GM11168 (cell line): ENCODE results near the gene ZNF718.
"Not testable (repeated sequence)": the region's sequence is repeated elsewhere in the genome, so short reads cannot be mapped to it uniquely, and the experiment has no call there.

Source experiments
- in situ Hi-C: fragments of 300-500 bp; cut with MboI; formaldehyde crosslinking; loops from one replicate; pipeline ENCODE4 v1.12.0; 2022; ENCODE audit warnings: low sequenced_read_pairs; ENCODE audit not compliant: unreplicated experiment

ZNF718 gene

DNA sequence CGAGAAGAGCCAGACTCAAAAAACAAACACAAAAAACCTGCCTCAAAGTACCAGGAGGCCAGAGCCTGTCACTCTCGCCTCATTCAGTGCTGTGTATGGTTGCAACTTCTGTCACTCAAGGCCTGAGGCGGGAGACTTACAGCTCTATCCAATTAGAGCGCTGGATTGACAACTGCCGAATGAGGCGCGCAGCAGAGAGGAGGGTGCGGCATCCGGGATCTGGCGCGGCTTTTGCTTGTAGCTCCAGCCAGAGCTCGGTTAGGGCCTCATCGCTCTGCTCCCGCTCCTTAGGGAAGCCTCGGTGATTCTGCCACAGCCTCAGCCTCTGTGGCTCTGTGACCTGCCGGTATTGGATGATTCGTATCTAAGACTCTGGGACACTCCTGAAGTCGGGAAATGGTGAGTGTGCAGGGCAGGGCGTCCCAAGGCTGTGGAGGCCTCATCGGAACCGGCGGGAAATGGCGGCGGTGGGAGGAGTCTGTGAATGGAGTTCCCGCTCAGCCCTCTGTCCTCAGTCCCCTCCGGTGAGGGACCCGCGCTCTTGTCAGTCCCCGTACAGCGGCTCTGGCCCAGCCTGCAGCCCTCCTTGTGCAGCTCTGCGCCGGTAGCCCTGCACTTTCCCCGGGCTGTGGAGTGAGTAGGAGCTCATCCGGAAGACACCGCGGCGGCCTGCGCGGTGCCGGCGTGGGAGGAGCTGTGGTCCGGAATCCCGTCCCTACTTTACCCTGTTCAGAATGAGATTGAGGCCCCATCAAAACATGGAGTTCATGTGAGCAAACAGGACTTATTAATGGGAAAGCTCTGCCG, at the start of gene ZNF718:
Gene ZNF718, plus strand, starts transcription at position 227 of the 807 bp plus-strand sequence. Its CDS starts 170 bp downstream, at position 397.
- in situ Hi-C loops, result no loop called here

DNA sequence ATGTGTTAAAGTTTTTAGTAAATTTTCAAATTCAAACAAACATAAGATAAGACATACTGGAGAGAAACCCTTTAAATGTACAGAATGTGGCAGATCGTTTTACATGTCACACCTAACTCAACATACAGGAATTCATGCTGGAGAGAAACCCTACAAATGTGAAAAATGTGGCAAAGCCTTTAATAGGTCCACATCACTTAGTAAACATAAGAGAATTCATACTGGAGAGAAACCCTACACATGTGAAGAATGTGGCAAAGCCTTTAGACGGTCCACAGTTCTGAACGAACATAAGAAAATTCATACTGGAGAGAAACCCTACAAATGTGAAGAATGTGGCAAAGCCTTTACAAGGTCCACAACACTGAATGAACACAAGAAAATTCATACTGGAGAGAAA, 38.4 kb upstream of the ZNF718 start:
- in situ Hi-C loops, result no loop called here

DNA sequence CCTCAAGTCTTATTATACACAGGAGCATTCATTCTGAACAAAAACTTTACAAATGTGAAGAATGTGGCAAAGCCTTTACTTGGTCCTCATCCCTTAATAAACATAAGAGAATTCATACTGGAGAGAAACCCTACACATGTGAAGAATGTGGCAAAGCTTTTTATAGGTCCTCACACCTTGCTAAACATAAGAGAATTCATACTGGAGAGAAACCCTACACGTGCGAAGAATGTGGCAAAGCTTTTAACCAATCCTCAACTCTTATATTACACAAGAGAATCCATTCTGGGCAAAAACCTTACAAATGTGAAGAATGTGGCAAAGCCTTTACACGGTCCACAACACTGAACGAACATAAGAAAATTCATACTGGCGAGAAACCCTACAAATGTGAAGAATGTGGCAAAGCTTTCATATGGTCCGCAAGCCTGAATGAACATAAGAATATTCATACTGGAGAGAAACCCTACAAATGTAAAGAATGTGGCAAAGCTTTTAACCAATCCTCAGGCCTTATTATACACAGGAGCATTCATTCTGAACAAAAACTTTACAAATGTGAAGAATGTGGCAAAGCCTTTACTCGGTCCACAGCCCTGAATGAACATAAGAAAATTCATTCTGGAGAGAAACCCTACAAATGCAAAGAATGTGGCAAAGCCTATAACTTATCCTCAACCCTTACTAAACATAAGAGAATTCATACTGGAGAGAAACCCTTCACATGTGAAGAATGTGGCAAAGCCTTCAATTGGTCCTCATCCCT, 37.6 kb upstream of the ZNF718 start:
- in situ Hi-C loops, result not testable (repeated sequence)

DNA sequence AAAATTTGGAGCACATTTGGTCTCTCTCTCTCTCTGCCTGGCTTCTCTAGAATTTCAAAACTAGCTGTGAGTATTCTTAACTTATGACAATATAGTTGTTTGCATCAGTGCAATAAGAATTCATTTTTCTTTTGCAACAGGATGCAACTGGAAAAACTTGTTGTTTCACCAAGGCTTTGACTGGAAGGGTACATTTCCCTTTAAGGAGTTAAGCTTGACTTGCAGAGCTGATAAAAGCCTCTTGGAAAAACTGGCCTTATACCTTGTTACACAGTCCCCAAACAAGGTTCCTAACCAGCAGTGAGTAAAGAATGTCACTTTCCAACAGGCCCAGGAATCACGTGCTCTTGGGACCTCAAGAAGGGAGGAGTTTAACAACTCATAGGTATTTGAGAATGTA, 25.9 kb upstream of the ZNF718 start:
- in situ Hi-C loops, result no loop called here

DNA sequence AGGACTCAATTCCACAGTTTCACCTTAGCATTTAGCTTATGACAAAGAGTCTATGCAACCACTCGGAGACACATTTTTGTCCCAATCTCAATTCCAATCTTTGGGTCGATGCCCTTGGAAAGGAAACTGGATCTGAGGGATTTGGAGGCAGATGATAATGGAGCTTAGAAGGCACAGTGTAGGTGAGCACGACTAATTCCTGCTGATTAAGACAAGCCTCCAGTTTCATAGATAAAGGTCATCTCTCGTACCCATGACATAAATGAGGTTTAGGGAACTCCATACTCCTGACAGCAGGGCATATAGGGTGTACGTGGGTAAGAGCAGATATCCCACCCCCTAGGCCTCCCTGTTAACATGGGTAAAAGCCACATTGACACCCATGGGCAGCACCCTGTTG, 24.4 kb upstream of the ZNF718 start:
- in situ Hi-C loops, result no loop called here

DNA sequence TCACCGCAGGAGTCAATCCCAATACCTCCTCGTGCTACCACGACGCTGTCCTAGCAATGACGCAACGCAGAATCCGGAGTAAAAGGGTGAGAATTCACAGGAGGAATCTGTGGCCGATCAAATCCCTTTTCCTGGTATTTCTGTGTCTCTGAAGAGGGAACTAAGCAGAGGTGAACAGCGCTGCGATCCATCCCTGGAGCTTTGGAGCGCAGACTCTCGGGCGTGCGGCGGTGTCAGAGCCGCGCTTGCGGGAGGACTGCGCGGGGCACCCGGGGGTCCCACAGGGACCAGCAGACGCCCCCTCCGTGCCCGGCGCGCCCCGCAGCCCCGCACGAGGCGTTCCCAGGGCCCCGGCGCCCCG, 17.2 kb upstream of the ZNF718 start:
- in situ Hi-C loops, result no loop called here

DNA sequence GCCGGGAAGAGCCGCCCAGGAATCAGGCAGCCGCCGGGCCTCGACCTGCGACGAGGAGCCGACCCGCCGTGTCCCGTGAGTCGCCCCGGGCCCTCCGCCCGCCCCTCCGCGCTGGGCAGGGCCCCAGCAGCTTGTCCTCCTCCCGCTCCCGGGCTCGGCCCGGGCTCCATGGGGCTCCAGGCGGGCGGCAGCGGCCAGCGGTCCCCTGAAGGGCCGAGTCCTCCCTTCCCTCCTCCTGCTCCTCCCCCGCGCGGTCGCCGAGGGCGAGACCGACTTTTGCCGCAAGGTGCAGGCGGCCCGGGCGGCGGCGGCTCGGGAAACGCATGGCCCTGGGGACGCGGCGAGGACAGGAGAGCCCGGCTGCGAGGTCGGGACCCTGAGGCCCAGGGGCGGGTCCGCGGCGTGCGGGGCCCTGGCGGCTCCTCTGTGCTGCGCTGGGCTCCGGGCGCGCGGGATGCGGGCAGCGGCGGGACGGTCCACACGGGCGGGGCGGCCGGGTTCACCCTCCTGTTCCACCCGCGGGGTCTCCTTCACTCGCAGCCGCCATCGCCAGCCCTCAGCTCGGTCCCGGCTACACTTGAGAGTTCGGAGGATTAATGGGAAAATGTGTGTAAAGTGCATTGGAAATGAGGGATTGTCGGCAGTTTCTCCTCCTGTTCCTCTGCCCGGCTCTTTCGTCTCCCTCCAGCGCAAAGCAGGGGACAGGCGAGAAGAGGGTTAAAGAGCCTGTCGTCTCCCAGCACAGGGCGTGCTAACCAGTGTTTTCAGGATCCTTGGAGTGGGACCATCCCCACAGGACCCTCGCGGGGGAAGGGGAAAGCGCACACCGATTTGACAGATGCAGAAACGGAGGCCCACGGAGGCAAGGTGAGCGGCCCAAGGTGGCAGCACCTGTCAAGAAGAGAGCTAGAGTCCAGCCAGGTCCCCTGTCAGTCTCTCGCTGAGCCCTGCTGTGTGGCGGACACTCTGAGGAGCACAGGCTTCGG, 16.6 kb upstream of the ZNF718 start:
- in situ Hi-C loops, result no loop called here

DNA sequence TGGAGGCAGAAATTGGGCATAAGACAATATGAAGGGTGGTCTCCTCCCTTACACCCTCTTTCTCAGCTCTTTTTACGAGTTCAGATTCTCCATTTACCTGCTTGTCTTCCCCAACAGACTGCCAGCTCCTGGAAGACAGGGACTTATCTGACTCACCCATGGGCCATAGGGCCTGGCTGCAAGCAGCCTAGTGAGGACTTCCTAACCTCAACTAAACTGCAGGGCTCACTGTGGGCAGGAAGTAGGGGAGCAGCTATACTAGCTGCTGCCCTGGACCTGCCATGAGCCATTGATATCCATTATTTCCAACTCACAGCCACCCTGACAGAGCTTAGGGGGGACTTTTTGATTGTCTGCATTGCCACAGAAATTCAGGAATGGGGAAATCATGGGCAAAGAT, 11.5 kb upstream of the ZNF718 start:
- in situ Hi-C loops, result no loop called here

DNA sequence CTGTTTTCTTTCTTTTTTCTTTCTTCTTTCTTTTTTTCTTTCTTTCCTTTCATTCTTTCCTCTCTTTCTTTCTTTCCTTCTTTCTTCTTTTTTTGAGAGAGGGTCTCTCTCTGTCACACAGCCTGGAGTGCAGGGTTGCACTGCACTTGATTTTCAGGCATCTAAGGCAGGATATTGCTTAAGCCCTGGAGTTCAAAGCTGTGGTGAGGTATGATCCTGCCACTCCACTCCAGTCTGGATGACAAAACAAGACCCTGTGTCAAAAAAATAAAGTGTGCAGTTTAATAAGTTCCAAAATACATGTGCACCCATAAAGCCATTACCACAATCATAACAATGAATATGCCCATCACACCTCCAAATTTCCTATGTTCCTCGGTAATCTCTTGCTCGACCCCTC, 10.6 kb upstream of the ZNF718 start:
- in situ Hi-C loops, result no loop called here

DNA sequence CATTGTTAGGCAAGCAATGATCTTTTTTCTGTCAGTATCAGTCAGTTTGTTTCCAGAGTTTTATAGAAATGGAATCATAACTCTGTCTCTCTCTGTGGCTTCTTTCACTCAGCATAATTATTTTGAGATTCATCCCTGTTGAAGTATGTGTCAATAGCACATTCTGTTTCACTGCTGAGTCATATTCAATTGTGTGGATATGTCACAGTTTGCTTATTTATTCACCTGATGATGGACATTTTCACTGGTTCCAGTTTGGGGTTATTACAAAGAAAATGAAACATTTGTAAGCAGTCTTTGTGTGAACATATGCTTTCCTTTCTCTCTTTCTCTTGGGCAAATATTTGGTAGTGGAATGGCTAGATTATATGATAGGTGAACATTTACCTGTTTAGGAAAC, 10.2 kb upstream of the ZNF718 start:
- in situ Hi-C loops, result no loop called here

DNA sequence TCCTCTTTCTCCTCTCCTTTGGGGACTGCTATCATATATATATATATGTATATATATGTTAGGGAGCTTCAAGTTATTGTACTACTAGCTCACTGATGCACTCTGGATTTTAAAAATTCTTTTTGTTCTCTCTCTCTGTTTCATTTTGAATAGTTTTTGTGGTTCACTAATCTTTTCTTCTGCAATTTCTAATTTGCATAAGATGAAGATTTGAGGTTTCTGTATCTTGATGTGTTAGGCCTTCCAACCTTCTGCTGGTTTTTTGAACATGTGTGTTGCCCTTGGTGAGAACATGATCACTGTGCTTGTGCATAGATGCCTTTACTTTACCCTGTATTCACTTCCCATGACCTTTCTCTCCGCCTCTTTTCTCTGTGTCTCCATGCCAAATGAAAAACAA, 7.8 kb upstream of the ZNF718 start:
- in situ Hi-C loops, result no loop called here

DNA sequence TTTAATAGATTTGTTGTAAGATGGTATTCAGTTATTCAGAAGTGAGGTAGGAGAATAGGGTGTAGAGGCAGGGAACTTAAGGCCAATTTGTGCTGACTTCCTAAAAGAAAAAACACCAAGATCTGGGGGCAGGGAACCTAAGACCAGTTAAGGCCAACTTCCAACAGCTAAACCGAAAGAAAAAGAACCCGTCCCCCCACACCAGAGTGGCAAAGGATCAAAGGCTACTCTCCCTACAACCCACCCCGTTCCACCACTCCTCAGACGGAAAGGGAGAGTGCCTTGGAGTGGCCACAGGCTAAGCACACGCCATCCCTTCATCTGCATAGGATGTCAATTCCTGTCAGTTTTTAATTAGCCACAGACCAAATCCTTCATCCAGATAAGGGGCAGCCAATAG, 3.7 kb upstream of the ZNF718 start:
- in situ Hi-C loops, result no loop called here

DNA sequence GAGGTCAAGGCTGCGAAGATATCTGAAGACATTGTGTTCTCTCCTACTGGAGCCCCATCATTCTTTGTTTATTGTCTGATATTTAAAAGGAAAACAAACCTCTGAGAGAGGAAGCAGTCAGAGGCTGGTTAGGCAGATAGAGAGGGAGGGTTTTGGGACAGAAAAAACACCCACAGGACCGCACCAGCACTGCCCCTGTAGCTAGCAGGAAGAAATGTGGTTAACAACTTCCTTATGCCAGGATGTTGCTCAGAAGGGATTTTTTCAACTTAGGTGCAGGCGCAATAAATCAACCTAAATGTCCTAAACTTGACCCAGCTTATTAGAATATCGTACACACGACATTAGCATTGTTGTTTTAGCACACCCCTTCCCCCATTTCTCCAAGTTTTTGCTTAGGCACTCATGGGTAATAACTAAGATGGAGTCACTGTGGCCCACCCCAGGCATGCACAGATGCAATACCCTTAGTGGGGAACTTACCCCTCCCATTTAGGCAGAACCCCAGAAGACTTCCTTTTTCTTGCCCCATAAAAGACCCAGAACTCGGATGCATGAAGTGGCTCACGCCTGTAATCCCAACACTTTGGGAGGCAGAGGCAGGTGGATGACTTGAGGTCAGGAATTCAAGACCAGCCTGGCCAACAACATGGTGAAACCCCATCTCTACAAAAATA, 2.8 kb upstream of the ZNF718 start:
- in situ Hi-C loops, result no loop called here

DNA sequence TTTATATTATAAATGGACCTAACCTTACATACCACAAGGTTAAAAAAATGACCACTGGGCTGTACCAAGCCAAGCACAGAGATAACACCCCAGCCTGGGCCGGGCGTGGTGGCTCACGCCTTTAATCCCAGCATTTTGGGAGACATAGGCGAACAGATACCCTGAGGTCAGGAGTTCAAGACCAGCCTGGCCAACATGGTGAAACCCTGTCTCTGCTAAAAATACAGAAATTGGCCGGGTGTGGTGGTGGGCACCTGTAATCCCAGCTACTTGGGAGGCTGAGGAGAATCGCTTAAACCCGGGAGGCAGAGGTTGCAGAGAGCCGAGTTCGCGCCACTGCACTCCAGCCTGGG, 403 bp upstream of the ZNF718 start:
- in situ Hi-C loops, result not testable (repeated sequence)

DNA sequence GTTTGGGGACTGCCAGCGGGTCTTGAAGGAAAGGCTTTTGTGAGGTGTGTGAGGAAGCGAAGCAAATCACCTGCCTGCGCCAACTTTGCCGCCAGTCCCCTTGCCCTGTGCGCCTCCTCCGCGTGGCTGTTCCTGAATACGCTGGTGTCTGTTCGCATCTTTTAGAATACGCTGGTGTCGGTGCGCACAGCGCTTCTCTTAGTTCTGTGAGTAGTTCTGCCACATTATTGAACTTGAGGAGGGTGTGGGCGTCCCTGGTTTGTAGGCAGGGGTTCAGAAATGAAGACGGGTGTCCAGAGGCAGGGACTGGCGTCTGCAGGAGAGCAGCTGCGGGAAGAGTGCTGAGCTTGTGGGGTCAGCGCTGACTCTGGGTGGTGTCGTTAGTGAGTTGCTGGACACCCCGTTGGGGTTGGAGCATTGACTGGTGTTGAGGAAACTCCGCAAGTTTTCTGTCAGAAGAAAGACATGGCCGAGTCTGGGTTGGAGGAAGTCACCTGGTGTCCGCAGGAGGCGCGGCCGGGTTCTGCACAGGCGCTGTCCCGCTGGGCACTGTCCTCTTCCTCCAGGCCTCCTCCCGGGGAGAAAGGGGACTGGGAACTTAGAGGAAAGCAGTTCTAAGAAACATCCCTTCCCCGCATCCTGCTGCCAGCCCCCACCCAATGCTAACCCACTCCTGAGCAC, 930 bp downstream of the ZNF718 start:
- in situ Hi-C loops, result no loop called here

DNA sequence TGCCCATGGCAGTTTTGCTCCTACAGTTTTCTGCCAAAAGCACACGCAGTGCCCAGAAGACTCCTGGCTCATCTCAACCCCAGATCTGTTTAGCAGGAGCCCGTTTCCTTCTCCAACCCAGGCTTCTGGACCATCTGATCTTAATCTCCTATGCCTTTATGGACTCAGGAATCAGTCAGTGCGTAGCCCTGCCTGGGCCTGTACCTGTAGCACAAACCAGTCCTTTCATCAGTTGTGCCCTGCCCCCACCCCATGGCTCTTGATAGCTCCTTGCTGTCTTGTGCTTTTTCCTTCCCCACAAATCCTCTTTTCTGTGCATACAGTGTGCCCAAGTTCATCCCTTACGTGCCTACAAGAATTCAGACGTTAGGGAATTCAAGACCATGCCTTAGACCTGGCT, 1.5 kb downstream of the ZNF718 start:
- in situ Hi-C loops, result no loop called here

DNA sequence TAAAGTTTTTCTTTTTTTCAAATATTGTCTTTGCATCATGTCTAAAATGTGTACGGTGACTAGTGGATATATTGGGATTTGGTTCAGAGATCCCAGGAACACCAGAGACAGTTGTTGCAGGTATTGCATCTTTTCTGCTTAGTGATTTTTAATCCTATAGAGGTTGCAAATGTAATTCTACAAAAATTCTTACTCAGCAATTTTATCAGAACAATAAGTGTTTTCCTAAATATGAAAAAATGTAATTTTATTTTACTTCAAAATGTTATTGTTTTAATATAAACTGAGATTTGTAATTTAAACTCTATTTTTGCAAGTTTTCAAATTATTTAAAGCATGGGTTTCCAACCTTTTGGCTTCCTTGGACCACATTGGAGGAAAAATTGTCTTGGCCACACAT, 8.2 kb downstream of the ZNF718 start:
- in situ Hi-C loops, result no loop called here

DNA sequence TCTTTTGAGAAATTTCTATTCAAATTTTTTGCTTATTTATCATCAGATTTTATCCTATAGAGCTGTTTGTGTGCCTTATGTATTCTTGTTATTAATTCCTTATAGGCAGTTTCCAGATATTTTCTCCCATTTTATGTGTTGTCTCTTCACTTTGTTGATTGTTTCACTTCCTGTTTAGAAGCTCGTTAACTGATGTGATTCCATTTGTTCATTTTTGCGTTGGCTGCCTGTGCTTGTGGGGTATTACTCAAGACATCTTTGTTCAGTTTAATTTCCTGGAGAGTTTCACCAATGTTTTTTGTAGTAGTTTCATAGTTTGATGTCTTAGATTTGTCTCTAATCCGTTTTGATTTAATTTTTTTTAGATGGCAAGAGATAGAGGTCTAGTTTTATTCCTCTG, 14.6 kb downstream of the ZNF718 start:
- in situ Hi-C loops, result no loop called here

DNA sequence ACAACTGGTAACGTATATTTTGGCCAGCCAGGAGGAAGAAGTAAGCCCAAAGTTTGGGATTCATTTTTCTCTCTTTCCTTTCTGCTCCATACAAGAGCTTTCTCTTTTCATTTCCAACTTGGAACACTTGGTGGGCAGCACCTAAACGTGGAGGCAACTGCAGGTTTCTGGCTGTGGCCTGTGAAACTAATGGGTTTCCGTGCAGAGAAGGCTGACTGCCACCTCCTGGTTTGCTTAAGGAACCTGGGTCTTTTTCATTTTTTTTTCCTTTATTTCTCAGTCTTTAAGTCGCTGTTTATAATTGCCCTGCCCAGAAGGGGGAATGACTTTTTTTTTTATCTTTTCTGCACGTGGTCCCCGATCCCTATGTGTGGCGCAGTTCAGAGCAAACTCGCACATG, 15.4 kb downstream of the ZNF718 start:
- in situ Hi-C loops, result no loop called here

DNA sequence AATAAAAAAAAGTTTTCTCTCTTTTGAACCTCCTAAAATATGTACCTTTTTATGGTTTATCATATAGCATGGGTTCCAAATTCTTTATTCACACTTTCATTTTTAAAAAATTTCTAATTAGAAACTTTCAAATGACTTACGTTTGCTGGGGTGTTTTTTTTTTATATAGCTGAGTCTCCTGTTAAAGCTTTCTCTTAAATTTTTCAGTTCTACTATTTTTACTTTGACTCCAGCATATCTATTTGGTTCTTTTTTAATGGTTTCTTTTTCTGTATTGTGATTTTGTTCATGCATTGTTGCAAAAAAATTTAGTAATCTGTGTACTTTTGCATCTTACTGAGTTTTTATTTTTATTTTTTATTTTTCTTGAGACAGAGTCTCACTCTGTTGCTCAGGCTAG, 22.3 kb downstream of the ZNF718 start:
- in situ Hi-C loops, result no loop called here
